Left ventricle myocardium superior (tissue), 1 donor: ENCODE measurements around the gene KAT8. TPM values are rescaled to one million over a fixed set of nuclear protein-coding genes. Genes with fewer than 3 reads are reported as not detected.

ENCODE experiments used
- ATAC-seq: fragments of 200-7000 bp; cut with Tn5 transposase; one replicate; pipeline ENCODE4 v1.9.1; 2020; ENCODE audit warnings: mild to moderate bottlenecking, moderate library complexity
- DNase-seq: peaks from one replicate; pipeline ENCODE4 v3.0.0-alpha.2; 2020
- intact Hi-C: fragments of 100-400 bp; cut with micrococcal nuclease; formaldehyde crosslinking; loops from one replicate; pipeline ENCODE4 v1.11.0; 2022
- total RNA-seq: library from RNA; stranded (reverse); fragmentation: NEBNext Ultra II Directional; extraction: Animal tissue kit (Norgen Biotek cat#: 25700); gene quantifications from one replicate; pipeline ENCODE4 v1.2.1, GENCODE V29; 2021
- donor health status: DM: no; HTN: yes; CAD: no; lungs with severe emphysema.

The KAT8 gene
- total RNA-seq, 1 donor from 2014 or later: 77.4 TPM

DNA sequence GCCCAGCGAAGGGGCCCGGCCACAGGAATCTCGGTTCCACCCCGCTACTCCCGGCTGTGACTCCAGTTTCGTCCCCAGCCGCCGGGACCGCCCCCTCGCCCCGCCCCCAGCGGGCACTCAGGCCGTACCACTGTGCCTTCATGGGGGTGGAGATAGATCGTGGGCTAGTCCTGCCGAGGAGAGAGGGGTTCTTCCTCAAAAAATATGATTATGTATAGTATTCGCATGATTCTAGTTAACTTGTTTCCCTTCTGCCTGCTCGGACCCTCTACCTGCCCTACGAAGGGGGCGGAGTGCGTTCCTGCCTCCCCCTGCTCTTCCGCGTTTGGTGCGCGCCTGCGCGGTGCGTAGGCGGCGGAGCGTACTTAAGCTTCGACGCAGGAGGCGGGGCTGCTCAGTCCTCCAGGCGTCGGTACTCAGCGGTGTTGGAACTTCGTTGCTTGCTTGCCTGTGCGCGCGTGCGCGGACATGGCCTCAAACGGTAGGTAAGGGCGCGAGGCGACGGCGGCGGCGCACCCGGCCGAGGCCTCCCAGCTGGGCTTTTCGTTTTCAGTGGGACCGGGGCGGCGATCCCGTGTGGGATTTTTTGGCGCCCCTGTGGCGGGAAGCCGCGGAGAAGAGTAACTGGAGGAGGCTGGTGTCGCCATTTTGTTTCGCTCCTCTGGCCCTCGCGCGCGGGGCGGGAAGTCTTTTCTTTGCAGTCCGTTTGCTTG lies 62.4 kb downstream of the KAT8 start, which contains the start of gene FUS:
FUS (plus strand) TSS at position 393 of the 713 bp plus-strand sequence; CDS start at position 469, 76 bp downstream.
- DNase-seq (peak; percentile 95), ATAC-seq (peak; percentile 88)
- intact Hi-C loops: no loop called here

Other genes starting within 250 kb of the KAT8 start
- 29.6 TPM for gene BCL7C, start 223.6 kb upstream of the KAT8 start, total RNA-seq
- gene CTF1, start 221.1 kb upstream of the KAT8 start, total RNA-seq: 7.5 TPM
- 5.7 TPM for gene FBXL19, start 194.1 kb upstream of the KAT8 start, total RNA-seq
- gene ORAI3, start 168.6 kb upstream of the KAT8 start, total RNA-seq: 10.8 TPM
- 11.0 TPM for gene SETD1A, start 159.9 kb upstream of the KAT8 start, total RNA-seq
- gene HSD3B7, start 132.5 kb upstream of the KAT8 start, total RNA-seq: 7.4 TPM
- gene STX1B, start 107.0 kb upstream of the KAT8 start, total RNA-seq: 0.40 TPM
- 42.4 TPM for gene STX4, start 84.1 kb upstream of the KAT8 start, total RNA-seq
- 3.9 TPM for gene ZNF668, start 43.4 kb upstream of the KAT8 start, total RNA-seq
- 9.9 TPM for gene ZNF646, start 43.2 kb upstream of the KAT8 start, total RNA-seq
- gene PRSS53, start 28.7 kb upstream of the KAT8 start, total RNA-seq: 0.87 TPM
- 39.9 TPM for gene VKORC1, start 22.9 kb upstream of the KAT8 start, total RNA-seq
- 90.5 TPM for gene BCKDK, start 9.3 kb upstream of the KAT8 start, total RNA-seq
- gene PRSS8, start 18.1 kb downstream of the KAT8 start, total RNA-seq: not detected
- 2.7 TPM for gene PRSS36, start 32.4 kb downstream of the KAT8 start, total RNA-seq
- gene FUS, start 62.5 kb downstream of the KAT8 start, total RNA-seq: 84.8 TPM
- gene PYCARD, start 85.1 kb downstream of the KAT8 start, total RNA-seq: 7.4 TPM
- gene TRIM72, start 96.5 kb downstream of the KAT8 start, total RNA-seq: 0.40 TPM
- not detected for gene PYDC1, start 99.5 kb downstream of the KAT8 start, total RNA-seq
- 7.1 TPM for gene ITGAM, start 142.3 kb downstream of the KAT8 start, total RNA-seq
- 3.2 TPM for gene ITGAX, start 237.5 kb downstream of the KAT8 start, total RNA-seq